Measurements from ENCODE around the gene COPE. TPM values are rescaled to one million over a fixed set of nuclear protein-coding genes. Genes with fewer than 3 reads are reported as not detected.
"Not testable (repeated sequence)": the region's sequence is repeated elsewhere in the genome, so short reads cannot be mapped to it uniquely, and the experiment has no call there.

COPE gene
- total RNA-seq, 1 donor from 2014 or later: 213 TPM

DNA sequence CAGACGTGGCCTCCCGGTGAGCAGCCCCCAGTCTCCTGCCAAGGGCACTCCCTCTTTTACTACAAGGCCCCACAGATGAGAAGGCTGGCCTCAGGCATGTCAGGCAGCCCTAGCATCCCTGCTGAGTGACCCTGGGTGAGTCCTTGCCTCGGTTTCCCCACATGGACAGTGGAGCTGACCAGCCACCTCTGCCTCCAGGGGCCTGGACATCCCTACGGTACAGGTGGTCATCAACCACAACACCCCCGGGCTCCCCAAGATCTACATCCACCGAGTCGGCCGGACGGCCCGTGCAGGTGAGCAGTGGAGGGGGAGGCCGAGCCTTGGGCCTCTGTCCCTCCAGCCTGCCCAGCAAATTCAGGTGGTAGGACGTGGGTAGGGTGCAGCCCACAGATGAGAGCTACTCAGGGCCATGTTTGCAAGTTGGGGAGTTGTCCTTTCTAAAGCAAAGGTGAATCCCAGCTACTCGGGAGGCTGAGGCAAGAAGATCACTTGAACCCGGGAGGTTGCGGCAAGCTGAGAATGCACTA is 5.6 kb upstream of the COPE start:
- peak overlapping the region; percentile 83 for H3K4me3 Mint-ChIP-seq (ENCODE audit: unreplicated experiment)
- DNase-seq (ENCODE audit: low spot score): no peak
- no peaks in the 10 kb centered on the region for H3K9me3 Mint-ChIP-seq (ENCODE audit: unreplicated experiment)
- peaks cover 15% of the 10 kb centered on the region for H3K4me1 Mint-ChIP-seq (ENCODE audit: unreplicated experiment)
- TF ChIP-seq, protein P1, sequence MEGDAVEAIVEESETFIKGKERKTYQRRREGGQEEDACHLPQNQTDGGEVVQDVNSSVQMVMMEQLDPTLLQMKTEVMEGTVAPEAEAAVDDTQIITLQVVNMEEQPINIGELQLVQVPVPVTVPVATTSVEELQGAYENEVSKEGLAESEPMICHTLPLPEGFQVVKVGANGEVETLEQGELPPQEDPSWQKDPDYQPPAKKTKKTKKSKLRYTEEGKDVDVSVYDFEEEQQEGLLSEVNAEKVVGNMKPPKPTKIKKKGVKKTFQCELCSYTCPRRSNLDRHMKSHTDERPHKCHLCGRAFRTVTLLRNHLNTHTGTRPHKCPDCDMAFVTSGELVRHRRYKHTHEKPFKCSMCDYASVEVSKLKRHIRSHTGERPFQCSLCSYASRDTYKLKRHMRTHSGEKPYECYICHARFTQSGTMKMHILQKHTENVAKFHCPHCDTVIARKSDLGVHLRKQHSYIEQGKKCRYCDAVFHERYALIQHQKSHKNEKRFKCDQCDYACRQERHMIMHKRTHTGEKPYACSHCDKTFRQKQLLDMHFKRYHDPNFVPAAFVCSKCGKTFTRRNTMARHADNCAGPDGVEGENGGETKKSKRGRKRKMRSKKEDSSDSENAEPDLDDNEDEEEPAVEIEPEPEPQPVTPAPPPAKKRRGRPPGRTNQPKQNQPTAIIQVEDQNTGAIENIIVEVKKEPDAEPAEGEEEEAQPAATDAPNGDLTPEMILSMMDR (IDR thresholded peaks at IDR 0.05; ENCODE audit: unreplicated experiment): no peak
- peaks cover 37% of the 10 kb centered on the region for H3K36me3 Mint-ChIP-seq (ENCODE audit: low read depth, unreplicated experiment)
- peaks cover 45% of the 10 kb centered on the region for H3K27me3 Mint-ChIP-seq (ENCODE audit: unreplicated experiment)
- H3K27ac Mint-ChIP-seq (ENCODE audit: unreplicated experiment): no peak overlapping the region

DNA sequence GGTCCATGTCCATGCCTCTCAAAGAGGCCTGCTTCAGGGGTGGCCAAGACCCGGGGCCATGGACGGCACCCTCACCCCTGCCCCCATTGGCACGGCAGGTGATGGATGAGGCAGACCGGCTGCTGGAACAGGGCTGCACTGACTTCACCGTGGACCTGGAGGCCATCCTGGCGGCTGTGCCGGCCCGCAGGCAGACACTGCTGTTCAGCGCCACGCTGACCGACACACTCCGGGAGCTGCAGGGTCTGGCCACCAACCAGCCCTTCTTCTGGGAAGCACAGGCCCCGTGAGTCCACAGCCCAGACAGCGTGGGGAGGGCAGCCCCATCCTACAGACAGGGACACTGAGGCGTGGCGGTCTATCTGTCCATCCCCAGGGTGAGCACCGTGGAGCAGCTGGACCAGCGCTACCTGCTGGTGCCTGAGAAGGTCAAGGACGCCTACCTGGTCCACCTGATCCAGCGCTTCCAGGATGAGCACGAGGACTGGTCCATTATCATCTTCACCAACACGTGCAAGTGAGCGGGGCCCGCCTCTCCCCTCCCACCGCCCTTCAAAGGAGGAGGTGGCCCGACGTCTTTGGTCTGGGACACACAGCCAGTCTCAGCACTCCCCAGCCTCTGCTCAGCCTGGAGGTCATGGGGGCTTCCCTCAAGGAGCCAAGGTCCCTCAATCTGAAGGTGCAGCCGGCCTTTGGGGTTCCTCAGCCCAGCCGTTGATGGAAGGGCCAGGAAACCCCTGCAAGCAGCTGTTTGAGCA is 3.2 kb upstream of the COPE start:
- H3K4me1 Mint-ChIP-seq (ENCODE audit: unreplicated experiment): peaks cover 27% of the 10 kb centered on the region
- no peak for DNase-seq (ENCODE audit: low spot score)
- TF ChIP-seq, protein P1 (IDR thresholded peaks at IDR 0.05; ENCODE audit: unreplicated experiment): no peak
- H3K36me3 Mint-ChIP-seq (ENCODE audit: low read depth, unreplicated experiment): peaks cover 39% of the 10 kb centered on the region
- no peak overlapping the region for H3K27ac Mint-ChIP-seq (ENCODE audit: unreplicated experiment)
- peak overlapping the region; percentile 48 for H3K4me3 Mint-ChIP-seq (ENCODE audit: unreplicated experiment)
- H3K27me3 Mint-ChIP-seq (ENCODE audit: unreplicated experiment): peaks cover 39% of the 10 kb centered on the region
- no peaks in the 10 kb centered on the region for H3K9me3 Mint-ChIP-seq (ENCODE audit: unreplicated experiment)

DNA sequence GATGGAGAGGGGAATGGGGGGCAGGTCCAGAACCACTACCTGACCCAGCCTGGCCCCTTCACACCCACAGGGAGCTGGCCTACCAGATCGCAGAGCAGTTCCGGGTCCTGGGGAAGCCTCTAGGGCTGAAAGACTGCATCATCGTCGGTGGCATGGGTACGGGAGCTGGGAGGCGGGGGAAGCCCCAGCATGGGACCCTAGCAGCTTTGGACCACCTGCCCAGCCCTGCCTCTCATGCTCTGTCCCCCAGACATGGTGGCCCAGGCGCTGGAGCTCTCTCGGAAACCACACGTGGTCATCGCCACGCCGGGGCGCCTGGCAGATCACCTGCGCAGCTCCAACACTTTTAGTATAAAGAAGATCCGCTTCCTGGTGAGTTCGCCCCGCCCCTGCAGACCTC is 2.4 kb upstream of the COPE start:
- peaks cover 38% of the 10 kb centered on the region for H3K36me3 Mint-ChIP-seq (ENCODE audit: low read depth, unreplicated experiment)
- H3K4me3 Mint-ChIP-seq (ENCODE audit: unreplicated experiment): peak overlapping the region; percentile 85
- H3K27ac Mint-ChIP-seq (ENCODE audit: unreplicated experiment): no peak overlapping the region
- H3K9me3 Mint-ChIP-seq (ENCODE audit: unreplicated experiment): no peaks in the 10 kb centered on the region
- H3K27me3 Mint-ChIP-seq (ENCODE audit: unreplicated experiment): peaks cover 36% of the 10 kb centered on the region
- peaks cover 27% of the 10 kb centered on the region for H3K4me1 Mint-ChIP-seq (ENCODE audit: unreplicated experiment)
- TF ChIP-seq, protein P1 (IDR thresholded peaks at IDR 0.05; ENCODE audit: unreplicated experiment): no peak
- DNase-seq (ENCODE audit: low spot score): no peak

- TF ChIP-seq, protein P1 (IDR thresholded peaks at IDR 0.05; ENCODE audit: unreplicated experiment): no peak
- peak overlapping the region; percentile 98 for H3K4me3 Mint-ChIP-seq (ENCODE audit: unreplicated experiment)
- DNase-seq (ENCODE audit: low spot score): no peak
- peaks cover 32% of the 10 kb centered on the region for H3K27me3 Mint-ChIP-seq (ENCODE audit: unreplicated experiment)
- no peaks in the 10 kb centered on the region for H3K9me3 Mint-ChIP-seq (ENCODE audit: unreplicated experiment)
- peaks cover 27% of the 10 kb centered on the region for H3K4me1 Mint-ChIP-seq (ENCODE audit: unreplicated experiment)
- H3K36me3 Mint-ChIP-seq (ENCODE audit: low read depth, unreplicated experiment): peaks cover 31% of the 10 kb centered on the region
- peak overlapping the region; percentile 98 for H3K27ac Mint-ChIP-seq (ENCODE audit: unreplicated experiment)
Measured at GRCh38 chr19:18920400-18920799, 1.2 kb upstream of the COPE start.

- no peak for DNase-seq (ENCODE audit: low spot score)
- H3K4me3 Mint-ChIP-seq (ENCODE audit: unreplicated experiment): peak overlapping the region; percentile 98
- H3K4me1 Mint-ChIP-seq (ENCODE audit: unreplicated experiment): peaks cover 27% of the 10 kb centered on the region
- TF ChIP-seq, protein P1 (IDR thresholded peaks at IDR 0.05; ENCODE audit: unreplicated experiment): no peak
- H3K9me3 Mint-ChIP-seq (ENCODE audit: unreplicated experiment): no peaks in the 10 kb centered on the region
- H3K36me3 Mint-ChIP-seq (ENCODE audit: low read depth, unreplicated experiment): peaks cover 31% of the 10 kb centered on the region
- H3K27me3 Mint-ChIP-seq (ENCODE audit: unreplicated experiment): peaks cover 32% of the 10 kb centered on the region
- H3K27ac Mint-ChIP-seq (ENCODE audit: unreplicated experiment): peak overlapping the region; percentile 98
Measured at GRCh38 chr19:18919900-18920214, 670 bp upstream of the COPE start.

GRCh38 chr19:18917593-18917992 is 1.6 kb downstream of the COPE start:
- Mint-ChIP-seq H3K4me3 (ENCODE audit: unreplicated experiment) (peak overlapping the region; percentile 32), H3K27me3 (ENCODE audit: unreplicated experiment) (peaks cover 25% of the 10 kb centered on the region), H3K36me3 (ENCODE audit: low read depth, unreplicated experiment) (peaks cover 21% of the 10 kb centered on the region), H3K4me1 (ENCODE audit: unreplicated experiment) (peaks cover 24% of the 10 kb centered on the region)
- H3K27ac Mint-ChIP-seq (ENCODE audit: unreplicated experiment); H3K9me3 Mint-ChIP-seq (ENCODE audit: unreplicated experiment); DNase-seq (ENCODE audit: low spot score): not testable (repeated sequence)

Data from endothelial cell (in vitro differentiated cells).